ENCODE data around the gene VAV3. TPM values are rescaled to one million over a fixed set of nuclear protein-coding genes. Genes with fewer than 3 reads are reported as not detected.
"Not testable (repeated sequence)": the region's sequence is repeated elsewhere in the genome, so short reads cannot be mapped to it uniquely, and the experiment has no call there.

Gene VAV3
- total and polyA plus RNA-seq, 9 of the 15 experiments (the other 6 are each of a cell fraction or from before 2014, with no cell fraction given): not detected

- H3K4me3 ChIP-seq; H4K20me1 ChIP-seq (replicated peaks; ENCODE audit: control insufficient read depth, insufficient read depth, low read length); H3K4me1 ChIP-seq (replicated peaks in 1 of 2; ENCODE audit: control insufficient read depth in 2 of 2, insufficient read depth in 2 of 2, low read length in 2 of 2); ATAC-seq; in situ Hi-C loops (cut with MboI); POLR2A ChIA-PET; CTCF ChIA-PET (ENCODE audit: low intra/inter-chr PET ratio); H3K27ac ChIP-seq (ENCODE audit: extremely low read depth, low read depth, low read length); intact Hi-C loops (cut with micrococcal nuclease); H3K9me1 ChIP-seq (ENCODE audit: control insufficient read depth, insufficient read depth, low read length); H3K36me3 ChIP-seq (ENCODE audit: control insufficient read depth, insufficient read depth, low read length); DNase-seq (ENCODE audit: extremely low read depth in 1 of 4, low spot score in 3 of 4); FAIRE-seq; H3K4me2 ChIP-seq (ENCODE audit: insufficient read depth, low read length); H3K9ac ChIP-seq (ENCODE audit: insufficient read depth in 1 of 2, low read depth in 2 of 2, low read length in 2 of 2); BruUV-seq (replicated peaks); H3K79me2 ChIP-seq (ENCODE audit: control insufficient read depth, insufficient read depth, low read length); H3K27me3 ChIP-seq (ENCODE audit: control insufficient read depth in 2 of 2, insufficient read depth in 2 of 2, low read length in 2 of 2); H3K9me3 ChIP-seq (replicated peaks; ENCODE audit: control insufficient read depth, insufficient read depth, low read depth, low read length); H2AFZ ChIP-seq (ENCODE audit: low read depth, low read length): not testable (repeated sequence)
- WGBS (ENCODE audit: insufficient coverage, low coverage, missing lambda C conversion rate): 0% methylated on average over 2 of the region's 2 CpGs
- peak; percentile 68; the same call in 1 of the 2 replicates for TF ChIP-seq ZNF431 (CRISPR knock-in tag; IDR thresholded peaks at IDR 0.05)
Measured at GRCh38 chr1:107893350-107893749, 71.6 kb downstream of the VAV3 start.

- ChIA-PET POLR2A (no interaction called here), CTCF (ENCODE audit: low intra/inter-chr PET ratio) (no interaction called here)
- ATAC-seq: no peak
- in situ Hi-C loops (cut with MboI) (no loop called here), intact Hi-C loops (cut with micrococcal nuclease) (no loop called here)
- Histone ChIP-seq H3K9ac (ENCODE audit: insufficient read depth in 1 of 2, low read depth in 2 of 2, low read length in 2 of 2) (no peak overlapping the region), H3K4me2 (ENCODE audit: insufficient read depth, low read length) (no peak overlapping the region), H3K4me1 (replicated peaks in 1 of 2; ENCODE audit: control insufficient read depth in 2 of 2, insufficient read depth in 2 of 2, low read length in 2 of 2) (no peaks in the 10 kb centered on the region), H3K9me3 (replicated peaks; ENCODE audit: control insufficient read depth, insufficient read depth, low read depth, low read length) (no peaks in the 10 kb centered on the region), H4K20me1 (replicated peaks; ENCODE audit: control insufficient read depth, insufficient read depth, low read length) (no peaks in the 10 kb centered on the region), H3K36me3 (ENCODE audit: control insufficient read depth, insufficient read depth, low read length) (no peaks in the 10 kb centered on the region), H3K27me3 (ENCODE audit: control insufficient read depth in 2 of 2, insufficient read depth in 2 of 2, low read length in 2 of 2) (no peaks in the 10 kb centered on the region), H3K27ac (ENCODE audit: extremely low read depth, low read depth, low read length) (no peak overlapping the region), H3K4me3 (no peak overlapping the region), H2AFZ (ENCODE audit: low read depth, low read length) (no peak overlapping the region), H3K79me2 (ENCODE audit: control insufficient read depth, insufficient read depth, low read length) (no peaks in the 10 kb centered on the region), H3K9me1 (ENCODE audit: control insufficient read depth, insufficient read depth, low read length) (no peaks in the 10 kb centered on the region)
- 3% methylated on average over 2 of the region's 2 CpGs for WGBS (ENCODE audit: insufficient coverage, low coverage, missing lambda C conversion rate)
- BruUV-seq (replicated peaks): no TSS peak
- peak; percentile 15 for FAIRE-seq
- DNase-seq (ENCODE audit: extremely low read depth in 1 of 4, low spot score in 3 of 4): no peak
- TF ChIP-seq HLTF (IDR thresholded peaks at IDR 0.05): no peak
- no peak for TF ChIP-seq MTF1 (CRISPR knock-in tag; IDR thresholded peaks at IDR 0.05; ENCODE audit: borderline replicate concordance)
- no peak for TF ChIP-seq ZKSCAN3 (CRISPR knock-in tag; IDR thresholded peaks at IDR 0.05)
- TF ChIP-seq HDAC6 (IDR thresholded peaks at IDR 0.05; ENCODE audit: low read depth, low read length): no peak
- no peak for TF ChIP-seq ZNF589 (CRISPR knock-in tag; IDR thresholded peaks at IDR 0.05; ENCODE audit: low read depth)
- no peak for TF ChIP-seq ZNF583 (CRISPR knock-in tag; IDR thresholded peaks at IDR 0.05)
- TF ChIP-seq HNRNPLL (IDR thresholded peaks at IDR 0.05; ENCODE audit: low read depth, low read length, poor library complexity, severe bottlenecking): no peak
- TF ChIP-seq SAP30 (IDR thresholded peaks at IDR 0.05; ENCODE audit: borderline replicate concordance, insufficient read depth, low read depth, low read length, poor library complexity, severe bottlenecking): no peak
- no peak for TF ChIP-seq XRCC5 (IDR thresholded peaks at IDR 0.05; ENCODE audit: low read depth, low read length)
- TF ChIP-seq ZFPM2 (CRISPR knock-in tag; IDR thresholded peaks at IDR 0.05): no peak
- no peak for TF ChIP-seq KDM4B (IDR thresholded peaks at IDR 0.05; ENCODE audit: borderline replicate concordance in 2 of 2, low read depth in 1 of 2)
- TF ChIP-seq ZBTB5 (IDR thresholded peaks at IDR 0.05): no peak
- no peak for TF ChIP-seq HDAC2 (IDR thresholded peaks at IDR 0.05)
- TF ChIP-seq ZNF584 (CRISPR knock-in tag; IDR thresholded peaks at IDR 0.05; ENCODE audit: low read depth): no peak
- TF ChIP-seq MXI1 (IDR thresholded peaks at IDR 0.05; ENCODE audit: low read depth, low read length): no peak
- TF ChIP-seq ZBTB17 (CRISPR knock-in tag; IDR thresholded peaks at IDR 0.05): no peak
- no peak for TF ChIP-seq ARHGAP35 (IDR thresholded peaks at IDR 0.05; ENCODE audit: partially characterized antibody)
Measured at GRCh38 chr1:107889524-107889923, 75.5 kb downstream of the VAV3 start.
